GM18502 (cell line): ENCODE measurements around the gene EDIL3.

Experiments used
- ATAC-seq: cut with Tn5 transposase; IDR thresholded peaks from one replicate; pipeline ENCODE4 v1.9.1; 2021; ENCODE audit warnings: mild to moderate bottlenecking; ENCODE audit not compliant: unreplicated experiment, poor library complexity

EDIL3 gene

GRCh38 chr5:83925955-83926337 is 458.7 kb downstream of the EDIL3 start:
- ATAC-seq = no peak

- no peak for ATAC-seq
Observed at GRCh38 chr5:83925321-83925954, 459.2 kb downstream of the EDIL3 start.

GRCh38 chr5:83924891-83925290 is 459.8 kb downstream of the EDIL3 start:
- no peak for ATAC-seq

GRCh38 chr5:83924171-83924570 is 460.5 kb downstream of the EDIL3 start:
- ATAC-seq = no peak

GRCh38 chr5:83922699-83923098 is 462.0 kb downstream of the EDIL3 start:
- ATAC-seq = no peak

- ATAC-seq = no peak
Observed at GRCh38 chr5:83921666-83922193, 462.9 kb downstream of the EDIL3 start.

- peak; percentile 75 for ATAC-seq
Observed at GRCh38 chr5:83919071-83920041, 465.3 kb downstream of the EDIL3 start.

GRCh38 chr5:83917261-83917908 is 467.3 kb downstream of the EDIL3 start:
- no peak for ATAC-seq

- ATAC-seq = no peak
Observed at GRCh38 chr5:83914662-83915418, 469.8 kb downstream of the EDIL3 start.

GRCh38 chr5:83914199-83914598 is 470.5 kb downstream of the EDIL3 start:
- ATAC-seq = no peak

GRCh38 chr5:83913593-83913992 is 471.1 kb downstream of the EDIL3 start:
- ATAC-seq = no peak

- ATAC-seq = peak; percentile 53
Observed at GRCh38 chr5:83911367-83911919, 473.2 kb downstream of the EDIL3 start.

- ATAC-seq = no peak
Observed at GRCh38 chr5:83900306-83900705, 484.4 kb downstream of the EDIL3 start.

GRCh38 chr5:83899326-83899970 is 485.2 kb downstream of the EDIL3 start:
- no peak for ATAC-seq

- ATAC-seq = no peak
Observed at GRCh38 chr5:83895860-83896259, 488.8 kb downstream of the EDIL3 start.

- no peak for ATAC-seq
Observed at GRCh38 chr5:83891261-83891660, 493.4 kb downstream of the EDIL3 start.
